Activated CD4-positive, alpha-beta memory T cell treated with anti-CD3 and anti-CD28 coated beads, Interleukin-2, amount 10 ng/mL, durations not matched to agents 7 days and 5 days (primary cell): ENCODE results near the gene PALLD. TPM values are rescaled to one million over a fixed set of nuclear protein-coding genes. Genes with fewer than 3 reads are reported as not detected.

ENCODE experiments used
- CTCF ChIA-PET: fragments of 350-600 bp; sonication (Branson Sonifier 250); formaldehyde crosslinking; loops from one replicate; lab custom pipeline; 2021; ENCODE audit warnings: antibody characterized with exemption, inconsistent platforms; lab: Charles Lee
- POLR2A ChIA-PET: fragments of 350-600 bp; sonication (Branson Sonifier 250); formaldehyde crosslinking; loops from one replicate; lab custom pipeline; 2021; ENCODE audit warnings: antibody characterized with exemption; lab: Charles Lee
- DNase-seq: peaks from one replicate; pipeline ENCODE4 v3.0.0-alpha.2; 2020
- H3K27ac Mint-ChIP-seq: one replicate; pipeline ENCODE4 v1.8.0; 2021; ENCODE audit warnings: mild to moderate bottlenecking, mixed read lengths
- H3K27me3 Mint-ChIP-seq: one replicate; pipeline ENCODE4 v1.8.0; 2021; ENCODE audit warnings: mixed read lengths
- H3K36me3 Mint-ChIP-seq: one replicate; pipeline ENCODE4 v1.8.0; 2021; ENCODE audit warnings: low read depth, mixed read lengths
- H3K4me1 Mint-ChIP-seq: one replicate; pipeline ENCODE4 v1.8.0; 2021; ENCODE audit warnings: mixed read lengths
- H3K4me3 Mint-ChIP-seq: one replicate; pipeline ENCODE4 v1.8.0; 2021; ENCODE audit warnings: mild to moderate bottlenecking, mixed read lengths
- H3K9me3 Mint-ChIP-seq: one replicate; pipeline ENCODE4 v1.8.0; 2021; ENCODE audit warnings: mixed read lengths
- total RNA-seq, 2 experiments: library from RNA; stranded (reverse); gene quantifications; one replicate each; pipeline ENCODE4 v1.2.3, GENCODE V29; 2021

PALLD gene
- total RNA-seq, 2 experiments from 2014 or later, result 5.4 to 5.8 TPM

DNA sequence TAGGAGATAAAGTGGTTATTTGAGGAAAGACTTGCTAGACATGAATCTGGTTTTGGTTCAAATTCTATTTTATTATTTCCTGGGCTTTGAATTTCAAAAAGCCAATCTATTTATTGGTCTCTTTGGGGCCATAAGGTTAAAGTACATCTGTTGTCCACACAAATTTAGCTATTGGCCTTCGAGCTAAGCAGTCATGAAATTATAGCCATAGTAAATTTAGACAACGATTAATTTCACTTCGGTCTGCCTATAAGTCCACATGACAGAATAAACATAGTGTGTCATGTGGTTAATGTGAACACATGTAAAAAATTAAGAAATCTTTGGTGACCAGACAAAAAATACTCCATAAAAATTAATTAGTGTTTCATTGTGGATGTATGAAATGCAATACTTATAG lies 161.9 kb downstream of the PALLD start:
- H3K9me3 Mint-ChIP-seq, result no peaks in the 10 kb centered on the region

DNA sequence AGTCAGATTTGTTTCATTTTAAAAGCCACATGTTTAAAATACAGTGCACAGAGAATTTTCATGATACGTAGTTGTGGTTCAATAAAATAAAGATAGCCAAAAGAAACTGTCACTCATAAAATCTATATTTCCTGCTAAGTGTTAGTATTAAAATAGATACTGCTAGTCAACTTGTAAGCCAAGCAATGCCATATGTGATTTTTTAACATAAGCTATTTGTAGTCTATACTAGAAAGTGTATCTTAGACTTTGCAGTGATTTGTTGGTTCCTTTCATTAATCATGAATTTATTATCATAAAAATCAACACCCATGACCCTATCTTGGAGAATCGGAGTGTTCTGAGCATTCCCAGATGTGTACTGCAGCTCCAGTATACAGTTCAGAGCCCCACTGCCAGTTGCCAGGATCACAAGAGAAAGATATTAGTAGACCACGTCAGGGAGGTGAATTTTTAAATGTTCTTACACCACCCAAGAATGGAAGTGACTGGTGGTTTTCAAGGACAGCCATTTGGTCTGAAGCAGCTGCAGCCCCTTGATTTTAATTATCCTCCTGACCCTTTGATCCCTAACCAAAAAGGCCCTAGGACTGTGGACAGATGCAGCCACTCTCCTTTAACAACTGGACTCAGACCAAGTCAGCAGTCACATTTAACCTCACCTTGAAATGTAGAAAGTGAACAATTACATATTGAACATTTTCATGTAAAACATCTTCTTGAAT lies 163.1 kb downstream of the PALLD start:
- no peaks in the 10 kb centered on the region for H3K36me3 Mint-ChIP-seq
- DNase-seq, result no peak
- ChIA-PET POLR2A (no interaction called here), CTCF (interaction anchor here (0.6 kb wide), 1 partner anchor 10 kb away, joined by 3 read pairs; no protein-coding TSS in a partner anchor)
- no peak overlapping the region for H3K4me3 Mint-ChIP-seq
- H3K27me3 Mint-ChIP-seq, result peaks cover 24% of the 10 kb centered on the region
- no peaks in the 10 kb centered on the region for H3K4me1 Mint-ChIP-seq
- H3K9me3 Mint-ChIP-seq, result no peaks in the 10 kb centered on the region
- no peak overlapping the region for H3K27ac Mint-ChIP-seq

More for the DNA sequence above, 161.9 kb downstream of the PALLD start:
- no peak overlapping the region for H3K4me3 Mint-ChIP-seq
- CTCF ChIA-PET, result no interaction called here
- DNase-seq, result no peak
- no peak overlapping the region for H3K27ac Mint-ChIP-seq
- POLR2A ChIA-PET, result no interaction called here
- peaks cover 19% of the 10 kb centered on the region for H3K27me3 Mint-ChIP-seq
- H3K36me3 Mint-ChIP-seq, result no peaks in the 10 kb centered on the region
- H3K4me1 Mint-ChIP-seq, result no peaks in the 10 kb centered on the region

DNA sequence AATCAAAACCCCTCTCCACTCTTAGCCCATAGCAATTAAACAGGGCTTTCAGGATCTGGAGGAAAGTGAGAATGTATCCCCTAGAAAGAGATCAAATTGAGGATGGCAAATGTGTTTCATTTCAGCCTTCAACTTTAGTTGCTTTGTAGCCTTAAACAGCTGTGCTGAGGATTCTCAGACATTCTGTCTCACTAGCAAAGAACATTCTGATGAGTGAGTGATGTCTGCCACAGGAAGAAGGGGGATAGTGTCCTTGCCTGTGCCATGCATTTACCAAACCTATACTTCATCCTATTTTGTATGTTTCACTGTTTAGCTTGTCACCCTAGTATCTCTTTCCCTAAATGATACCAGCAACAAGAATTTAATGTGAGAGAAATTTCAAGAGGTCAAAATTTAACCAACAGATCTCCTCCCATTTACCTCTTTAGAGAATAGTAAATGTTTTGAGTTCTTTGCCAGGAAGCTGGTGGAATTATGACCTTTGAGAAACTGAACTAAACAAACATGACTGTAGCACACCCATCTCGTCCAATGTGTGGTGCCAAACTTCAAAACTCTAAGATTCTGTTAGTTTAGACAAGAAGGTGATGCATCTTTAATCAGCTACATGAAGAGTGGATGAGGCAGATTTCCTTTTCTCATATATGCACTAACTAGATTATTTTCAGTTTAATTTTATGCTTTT lies 165.6 kb downstream of the PALLD start:
- no peak overlapping the region for H3K27ac Mint-ChIP-seq
- H3K9me3 Mint-ChIP-seq, result no peaks in the 10 kb centered on the region
- POLR2A ChIA-PET, result no interaction called here
- no peaks in the 10 kb centered on the region for H3K36me3 Mint-ChIP-seq
- DNase-seq, result no peak
- H3K4me1 Mint-ChIP-seq, result no peaks in the 10 kb centered on the region
- H3K27me3 Mint-ChIP-seq, result peaks cover 20% of the 10 kb centered on the region
- no peak overlapping the region for H3K4me3 Mint-ChIP-seq
- CTCF ChIA-PET, result no interaction called here

GRCh38 chr4:168664242-168664891 lies 167.5 kb downstream of the PALLD start:
- no peaks in the 10 kb centered on the region for H3K4me1 Mint-ChIP-seq
- no peak for DNase-seq
- no peak overlapping the region for H3K4me3 Mint-ChIP-seq
- POLR2A ChIA-PET, result no interaction called here
- no peaks in the 10 kb centered on the region for H3K36me3 Mint-ChIP-seq
- CTCF ChIA-PET, result no interaction called here
- H3K27me3 Mint-ChIP-seq, result peaks cover 23% of the 10 kb centered on the region
- no peaks in the 10 kb centered on the region for H3K9me3 Mint-ChIP-seq
- H3K27ac Mint-ChIP-seq, result no peak overlapping the region

DNA sequence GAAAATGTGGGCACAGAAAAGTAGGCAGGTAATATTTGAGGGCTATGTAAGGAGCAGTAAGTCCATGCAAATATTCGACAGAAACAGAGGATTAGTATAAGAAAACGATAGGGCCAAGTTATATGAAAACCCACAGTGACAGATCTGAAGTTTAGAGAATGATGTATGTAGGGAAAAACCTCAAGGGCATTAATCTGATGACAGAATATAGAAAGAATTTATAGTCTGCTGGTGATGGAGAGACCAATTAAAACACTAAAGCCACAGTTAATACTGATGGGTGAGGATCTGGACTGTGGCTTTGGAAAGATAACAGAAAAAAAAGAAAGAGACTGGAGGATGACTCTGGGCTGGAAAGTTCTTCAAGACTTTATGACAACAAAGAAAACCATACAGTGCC lies 169.7 kb downstream of the PALLD start:
- Mint-ChIP-seq H3K27me3 (peaks cover 24% of the 10 kb centered on the region), H3K36me3 (no peaks in the 10 kb centered on the region), H3K27ac (no peak overlapping the region), H3K9me3 (no peaks in the 10 kb centered on the region), H3K4me1 (no peaks in the 10 kb centered on the region), H3K4me3 (no peak overlapping the region)
- no peak for DNase-seq
- CTCF ChIA-PET, result no interaction called here
- POLR2A ChIA-PET, result no interaction called here

- DNase-seq, result no peak
- H3K36me3 Mint-ChIP-seq, result no peaks in the 10 kb centered on the region
- no peak overlapping the region for H3K4me3 Mint-ChIP-seq
- H3K27ac Mint-ChIP-seq, result no peak overlapping the region
- H3K27me3 Mint-ChIP-seq, result peaks cover 24% of the 10 kb centered on the region
- H3K9me3 Mint-ChIP-seq, result no peaks in the 10 kb centered on the region
- no peaks in the 10 kb centered on the region for H3K4me1 Mint-ChIP-seq
- ChIA-PET CTCF (no interaction called here), POLR2A (no interaction called here)
Observed at GRCh38 chr4:168667376-168667775, 170.5 kb downstream of the PALLD start.

DNA sequence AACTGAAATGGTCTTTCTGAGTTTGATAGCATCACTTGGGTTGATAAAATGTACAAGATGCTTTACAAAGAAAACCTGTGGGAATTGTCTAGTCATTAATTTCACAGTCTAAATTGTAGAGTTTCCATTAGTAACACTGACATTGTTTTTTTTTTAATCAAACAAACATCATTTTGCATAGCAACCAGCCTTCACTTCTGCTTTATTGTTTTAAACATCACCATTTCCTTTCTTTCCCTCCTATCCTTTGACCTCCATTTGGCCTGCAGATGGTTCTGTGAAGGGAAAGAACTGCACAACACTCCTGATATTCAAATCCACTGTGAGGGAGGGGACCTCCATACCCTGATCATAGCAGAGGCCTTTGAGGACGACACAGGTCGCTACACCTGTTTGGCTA lies 171.1 kb downstream of the PALLD start:
- Mint-ChIP-seq H3K36me3 (no peaks in the 10 kb centered on the region), H3K9me3 (no peaks in the 10 kb centered on the region), H3K4me1 (no peaks in the 10 kb centered on the region), H3K4me3 (no peak overlapping the region), H3K27me3 (peaks cover 21% of the 10 kb centered on the region), H3K27ac (no peak overlapping the region)
- ChIA-PET CTCF (no interaction called here), POLR2A (no interaction called here)
- no peak for DNase-seq

DNA sequence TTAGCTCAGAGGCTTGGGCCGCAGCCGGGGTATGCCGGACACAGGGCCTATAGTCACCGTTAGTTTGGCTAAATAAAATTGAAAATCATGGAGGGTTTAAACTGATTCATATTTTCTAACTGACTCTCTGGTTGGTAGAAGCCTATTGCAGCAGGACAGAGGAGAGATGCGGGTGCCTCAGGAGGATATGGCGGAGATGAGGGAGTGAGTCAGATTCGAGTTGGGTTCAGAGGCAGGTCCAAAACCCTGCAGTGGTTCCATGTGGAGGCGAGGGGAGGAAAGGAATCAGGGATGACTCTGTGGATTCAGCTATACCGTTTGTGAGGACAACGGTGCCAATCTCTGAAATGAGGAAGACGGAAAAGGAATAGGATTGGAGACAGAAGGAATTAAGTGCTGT lies 176.6 kb downstream of the PALLD start:
- CTCF ChIA-PET, result interaction anchor here (1.5 kb wide), 1 partner anchor 158 kb away, joined by 3 read pairs; no protein-coding TSS in a partner anchor
- H3K27me3 Mint-ChIP-seq, result peaks cover 2% of the 10 kb centered on the region
- H3K4me1 Mint-ChIP-seq, result no peaks in the 10 kb centered on the region
- H3K36me3 Mint-ChIP-seq, result no peaks in the 10 kb centered on the region
- H3K27ac Mint-ChIP-seq, result no peak overlapping the region
- no peak overlapping the region for H3K4me3 Mint-ChIP-seq
- no peaks in the 10 kb centered on the region for H3K9me3 Mint-ChIP-seq
- no peak for DNase-seq
- POLR2A ChIA-PET, result no interaction called here

- no peaks in the 10 kb centered on the region for H3K36me3 Mint-ChIP-seq
- H3K27me3 Mint-ChIP-seq, result peaks cover 2% of the 10 kb centered on the region
- no peaks in the 10 kb centered on the region for H3K4me1 Mint-ChIP-seq
- no peak overlapping the region for H3K4me3 Mint-ChIP-seq
- POLR2A ChIA-PET, result no interaction called here
- no peaks in the 10 kb centered on the region for H3K9me3 Mint-ChIP-seq
- CTCF ChIA-PET, result interaction anchor here (1.5 kb wide), 1 partner anchor 159 kb away, joined by 3 read pairs; no protein-coding TSS in a partner anchor
- no peak overlapping the region for H3K27ac Mint-ChIP-seq
- no peak for DNase-seq
Observed at GRCh38 chr4:168674077-168674747, 177.4 kb downstream of the PALLD start.

- Mint-ChIP-seq H3K36me3 (no peaks in the 10 kb centered on the region), H3K27me3 (peaks cover 2% of the 10 kb centered on the region), H3K9me3 (no peaks in the 10 kb centered on the region), H3K4me3 (no peak overlapping the region), H3K27ac (no peak overlapping the region), H3K4me1 (no peaks in the 10 kb centered on the region)
- DNase-seq, result no peak
- ChIA-PET POLR2A (no interaction called here), CTCF (no interaction called here)
Observed at GRCh38 chr4:168674866-168675265, 178.0 kb downstream of the PALLD start.

- POLR2A ChIA-PET, result no interaction called here
- no peaks in the 10 kb centered on the region for H3K36me3 Mint-ChIP-seq
- H3K4me1 Mint-ChIP-seq, result no peaks in the 10 kb centered on the region
Observed at GRCh38 chr4:168677063-168677462, 180.2 kb downstream of the PALLD start.

DNA sequence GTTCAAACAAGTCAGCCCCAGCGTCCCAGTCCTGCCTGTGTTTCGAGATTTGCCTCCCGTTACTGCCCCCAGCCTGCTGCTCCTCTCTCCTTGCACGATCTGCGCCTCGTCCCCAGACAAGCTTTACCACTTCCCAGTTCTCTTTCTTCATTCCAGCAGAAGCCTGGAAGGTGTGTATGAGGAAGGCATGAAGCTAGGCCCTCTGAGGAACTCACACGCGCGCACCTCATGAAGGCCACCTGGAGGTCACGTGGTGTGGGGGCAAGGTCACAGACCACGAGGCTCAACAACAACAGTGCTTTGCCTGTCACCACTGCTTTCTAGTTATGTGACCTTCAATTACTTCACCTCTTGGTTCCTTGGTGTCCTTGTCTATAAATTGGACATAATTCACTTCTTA lies 181.0 kb downstream of the PALLD start:
- Mint-ChIP-seq H3K9me3 (no peaks in the 10 kb centered on the region), H3K36me3 (no peaks in the 10 kb centered on the region), H3K4me1 (no peaks in the 10 kb centered on the region), H3K27me3 (no peaks in the 10 kb centered on the region), H3K27ac (no peak overlapping the region), H3K4me3 (no peak overlapping the region)
- POLR2A ChIA-PET, result no interaction called here
- DNase-seq, result no peak
- CTCF ChIA-PET, result no interaction called here

More at GRCh38 chr4:168677063-168677462, 180.2 kb downstream of the PALLD start:
- no peaks in the 10 kb centered on the region for H3K9me3 Mint-ChIP-seq
- CTCF ChIA-PET, result no interaction called here
- no peak for DNase-seq
- H3K27me3 Mint-ChIP-seq, result no peaks in the 10 kb centered on the region
- no peak overlapping the region for H3K27ac Mint-ChIP-seq
- H3K4me3 Mint-ChIP-seq, result no peak overlapping the region
